SJCRH30 (cell line): ENCODE data around the gene AGPAT3. TPM values are rescaled to one million over a fixed set of nuclear protein-coding genes. Genes with fewer than 3 reads are reported as not detected.

Experiments used
- DNase-seq, 2 experiments: peaks; one replicate each; pipeline ENCODE4 v3.0.0-alpha.2; 2015 to 2020
- H3K27ac ChIP-seq: fragments of 250-450 bp; sonication (Bioruptor Pico); 2 replicates; pipeline ENCODE4 v1.5.1; 2020; ENCODE audit warnings: mild to moderate bottlenecking, moderate library complexity
- H3K27me3 ChIP-seq: fragments of 250-450 bp; sonication (Bioruptor Pico); 2 replicates; pipeline ENCODE4 v1.5.1; 2020; ENCODE audit warnings: mild to moderate bottlenecking, moderate library complexity
- H3K36me3 ChIP-seq: fragments of 250-450 bp; sonication (Bioruptor Pico); 2 replicates; pipeline ENCODE4 v1.5.1; 2020; ENCODE audit warnings: mild to moderate bottlenecking, moderate library complexity
- H3K4me1 ChIP-seq: fragments of 250-450 bp; sonication (Bioruptor Pico); 2 replicates; pipeline ENCODE4 v1.5.1; 2020; ENCODE audit warnings: mild to moderate bottlenecking, moderate library complexity
- H3K4me3 ChIP-seq: fragments of 250-450 bp; sonication (Bioruptor Pico); 2 replicates; pipeline ENCODE4 v1.5.1; 2020; ENCODE audit warnings: mild to moderate bottlenecking, moderate library complexity
- H3K9me3 ChIP-seq: fragments of 250-450 bp; sonication (Bioruptor Pico); replicated peaks from 2 replicates; pipeline ENCODE4 v1.5.1; 2020; ENCODE audit warnings: mild to moderate bottlenecking, moderate library complexity
- total RNA-seq: library from RNA; depleted of rRNA; stranded (reverse); fragments of >200 nt; shearing (Covaris generic); gene quantifications from 2 replicates; pipeline ENCODE4 v1.2.3, GENCODE V29; 2014

Gene AGPAT3
- total RNA-seq, 1 experiment from 2014 or later = 18.3 TPM

DNA sequence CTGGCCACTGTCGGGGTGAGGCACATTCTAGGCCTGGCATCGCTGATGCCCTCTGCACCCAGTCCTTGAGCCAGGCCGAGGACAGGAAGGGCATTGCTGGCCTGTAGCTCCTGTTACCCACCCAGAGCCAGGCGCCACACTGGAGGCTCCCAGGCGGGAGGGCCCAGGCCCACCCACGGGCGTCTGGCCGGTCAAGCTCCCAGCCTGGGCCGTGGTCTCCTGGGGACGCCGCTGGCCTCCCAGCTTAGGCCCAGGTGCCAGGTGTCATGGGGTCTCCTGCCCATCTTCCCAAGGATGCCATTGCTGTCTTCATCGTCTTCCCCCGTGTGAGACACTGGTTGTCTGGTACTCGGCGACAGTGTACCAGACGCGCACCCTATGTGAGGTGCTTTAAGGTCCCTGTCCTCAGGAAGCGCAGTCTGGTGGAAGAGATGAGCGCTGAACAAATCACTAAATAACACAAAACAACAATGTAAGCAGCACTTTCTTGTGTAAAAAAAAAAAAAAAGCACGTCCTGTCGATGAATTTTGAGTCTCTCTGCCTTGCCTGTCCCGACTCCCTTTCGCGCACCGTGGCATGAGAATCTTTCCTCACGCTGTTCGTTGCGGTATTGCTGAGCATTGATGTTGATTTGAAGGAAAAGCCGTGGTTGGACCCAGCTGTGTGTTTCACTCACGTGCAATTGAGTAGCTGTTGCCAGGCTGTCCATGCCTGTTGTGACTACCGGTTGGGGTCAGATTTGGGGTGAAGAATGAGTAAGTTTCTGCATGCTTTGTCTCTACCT lies 120.1 kb downstream of the AGPAT3 start:
- Histone ChIP-seq H3K27ac (no peak overlapping the region), H3K4me3 (no peak overlapping the region), H3K4me1 (peaks cover 6% of the 10 kb centered on the region; the same call in 1 of the 2 replicates), H3K27me3 (0 out of 2 replicates have a peak, but pooled peaks cover 3% of the 10 kb centered on the region), H3K36me3 (no peaks in the 10 kb centered on the region), H3K9me3 (no peaks in the 10 kb centered on the region)
- DNase-seq = peak; percentile 39 to 64

DNA sequence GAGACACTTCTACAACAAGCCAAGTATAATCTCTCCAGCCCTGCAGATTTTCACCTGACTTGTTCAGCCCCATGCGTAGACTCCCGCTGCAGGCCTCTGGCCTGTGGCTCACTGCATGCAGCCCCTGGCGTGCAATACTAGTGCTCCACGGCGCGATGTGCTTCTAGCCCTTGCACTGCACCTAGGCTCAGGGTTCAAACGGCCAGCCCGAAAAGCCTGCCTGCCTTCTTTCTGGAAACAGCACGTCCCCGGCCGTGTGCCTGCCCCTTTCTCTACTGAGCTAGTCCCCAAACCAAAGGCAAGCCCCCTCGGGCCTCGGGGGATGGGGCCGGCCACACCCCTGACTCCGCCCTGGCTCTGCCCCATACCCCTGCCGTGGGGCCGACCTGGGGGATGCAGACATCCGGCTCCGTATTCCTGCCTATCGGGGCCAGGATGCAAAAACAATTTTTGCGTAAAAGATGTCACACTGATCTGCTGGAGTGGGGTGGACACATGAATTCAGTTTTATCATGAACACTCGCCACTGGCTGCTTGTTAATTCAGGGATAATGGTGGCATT lies 120.7 kb downstream of the AGPAT3 start:
- DNase-seq = peak in 1 of 2 experiments; percentile 29
- 0 out of 2 replicates have a peak, but pooled peaks cover 3% of the 10 kb centered on the region for H3K27me3 ChIP-seq
- H3K27ac ChIP-seq = no peak overlapping the region
- peaks cover 6% of the 10 kb centered on the region; the same call in 1 of the 2 replicates for H3K4me1 ChIP-seq
- H3K4me3 ChIP-seq = no peak overlapping the region
- no peaks in the 10 kb centered on the region for H3K9me3 ChIP-seq
- H3K36me3 ChIP-seq = no peaks in the 10 kb centered on the region

DNA sequence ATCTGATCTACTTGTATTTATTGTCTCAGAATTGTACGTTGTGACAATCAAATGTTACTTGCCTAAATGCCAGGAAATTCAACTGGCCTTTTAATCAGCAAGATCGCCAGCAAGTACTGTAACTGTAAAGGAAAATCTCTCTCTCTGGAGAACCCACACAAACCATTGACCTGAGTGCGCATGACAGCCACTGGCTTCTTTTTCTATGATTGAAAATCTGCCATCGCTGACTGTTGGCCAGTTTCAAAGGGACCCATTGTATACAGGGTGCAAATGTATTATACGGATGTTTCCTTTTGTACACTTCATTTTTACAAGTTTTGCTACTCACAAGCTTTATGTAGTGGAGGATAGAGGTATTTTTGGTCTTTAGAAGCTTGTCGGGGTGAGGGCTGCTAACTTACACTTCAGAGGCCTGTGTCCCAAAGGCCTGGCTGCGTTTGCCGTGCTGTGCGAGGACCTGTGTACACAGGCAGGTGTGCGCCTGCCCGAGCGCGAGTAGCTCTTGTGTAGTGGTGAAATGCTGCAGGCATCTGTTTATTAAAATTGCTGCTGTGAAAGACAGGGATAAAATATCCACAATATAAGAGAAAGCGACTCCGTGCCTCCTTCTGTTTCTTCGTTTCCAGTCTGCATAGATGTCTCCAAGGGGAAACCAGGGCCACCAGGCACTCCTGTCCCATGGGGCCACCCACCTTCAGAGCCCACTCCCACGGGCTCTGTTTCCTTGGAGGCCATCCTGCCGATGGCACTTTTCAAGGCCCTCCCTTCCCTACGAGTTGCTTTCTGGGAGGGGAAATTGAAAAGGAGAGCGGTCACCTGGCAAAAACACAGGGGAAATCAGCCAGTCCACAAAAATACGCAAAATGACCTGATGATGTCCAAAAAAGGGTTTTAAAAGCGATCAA lies 121.8 kb downstream of the AGPAT3 start:
- Histone ChIP-seq H3K27me3 (peaks cover 3% of the 10 kb centered on the region; the same call in 1 of the 2 replicates), H3K4me3 (no peak overlapping the region)
- no peak for DNase-seq

DNA sequence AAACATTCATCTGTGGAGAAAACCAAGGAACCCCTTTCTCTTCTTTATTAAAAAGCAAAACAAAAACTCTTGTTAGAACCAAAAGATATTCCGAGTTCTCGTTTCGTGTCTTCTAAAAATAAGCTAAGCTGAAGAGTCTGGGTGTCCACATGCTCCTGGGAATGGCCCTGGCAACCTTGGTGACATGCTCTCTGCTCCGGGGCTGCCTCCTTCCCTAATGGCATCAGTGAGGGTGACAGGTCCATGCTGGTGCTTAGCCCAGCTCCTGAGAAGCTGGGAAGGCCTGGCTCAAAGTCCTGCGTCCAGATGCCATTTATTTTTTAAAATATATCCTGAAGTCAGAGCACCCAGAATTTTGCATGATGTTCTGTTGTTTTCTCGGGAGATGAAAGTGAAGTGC lies 122.5 kb downstream of the AGPAT3 start:
- H3K36me3 ChIP-seq = no peaks in the 10 kb centered on the region
- H3K9me3 ChIP-seq = no peaks in the 10 kb centered on the region
- H3K4me3 ChIP-seq = no peak overlapping the region
- DNase-seq = no peak
- H3K27ac ChIP-seq = no peak overlapping the region
- H3K27me3 ChIP-seq = peaks cover 3% of the 10 kb centered on the region; the same call in 1 of the 2 replicates
- H3K4me1 ChIP-seq = peaks cover 6% of the 10 kb centered on the region; the same call in 1 of the 2 replicates

More for the DNA sequence above, 121.8 kb downstream of the AGPAT3 start:
- no peaks in the 10 kb centered on the region for H3K9me3 ChIP-seq
- no peak overlapping the region for H3K27ac ChIP-seq
- H3K4me1 ChIP-seq = peaks cover 6% of the 10 kb centered on the region; the same call in 1 of the 2 replicates
- H3K36me3 ChIP-seq = no peaks in the 10 kb centered on the region

DNA sequence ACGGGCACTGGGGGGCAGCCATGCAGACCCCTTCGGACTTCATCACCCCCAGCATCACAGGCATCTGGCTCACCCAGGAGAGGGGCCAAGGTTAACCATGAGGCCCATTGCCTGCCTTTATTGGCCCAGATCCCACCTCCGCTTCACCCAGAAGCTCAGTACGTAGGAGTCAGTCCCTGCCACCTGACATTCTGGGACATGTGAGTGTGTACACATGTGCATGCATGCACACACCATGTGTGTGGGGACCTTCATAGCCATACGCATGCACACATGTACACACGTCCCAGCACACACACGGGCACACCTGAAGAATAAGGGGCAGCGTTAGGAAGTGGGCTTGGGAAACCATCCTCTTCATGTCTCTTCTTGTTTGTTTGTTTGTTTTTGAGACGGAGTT lies 123.0 kb downstream of the AGPAT3 start:
- no peak overlapping the region for H3K27ac ChIP-seq
- no peak for DNase-seq
- no peak overlapping the region for H3K4me3 ChIP-seq

DNA sequence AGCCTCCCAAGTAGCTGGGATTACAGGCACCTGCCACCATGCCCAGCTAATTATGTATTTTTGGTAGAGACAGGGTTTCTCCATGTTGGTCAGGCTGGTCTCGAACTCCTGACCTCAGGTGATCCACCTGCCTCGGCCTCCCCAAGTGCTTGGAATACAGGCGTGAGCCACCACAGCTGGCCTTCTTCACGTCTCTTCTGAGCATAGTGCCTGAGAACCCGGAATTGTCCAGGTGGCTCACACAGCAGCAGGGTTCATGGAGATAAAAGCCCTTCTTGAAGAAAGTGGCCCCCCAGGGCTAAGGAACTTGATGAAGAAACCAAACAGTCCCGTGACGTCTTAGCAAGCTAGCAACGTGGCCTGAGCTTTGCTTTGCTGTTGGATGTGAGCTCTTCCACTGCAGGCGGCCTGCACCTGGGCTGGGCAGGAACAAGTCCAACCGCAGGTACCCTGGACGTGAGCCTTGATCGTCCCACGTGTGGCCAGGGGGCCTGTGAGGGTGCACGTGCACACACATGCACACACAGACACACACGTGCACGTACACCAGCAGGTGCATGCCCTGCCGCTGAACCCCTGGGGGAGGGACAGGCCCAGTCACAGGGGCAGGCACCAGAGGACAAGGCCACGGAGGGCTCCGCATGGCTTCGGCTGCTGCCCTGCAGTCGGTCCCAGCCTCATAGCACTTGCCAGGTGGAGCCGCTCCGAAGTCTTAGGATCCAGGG lies 123.6 kb downstream of the AGPAT3 start:
- H3K36me3 ChIP-seq = no peaks in the 10 kb centered on the region
- peaks cover 6% of the 10 kb centered on the region; the same call in 1 of the 2 replicates for H3K4me1 ChIP-seq
- DNase-seq = no peak
- H3K4me3 ChIP-seq = no peak overlapping the region
- H3K27me3 ChIP-seq = peaks cover 5% of the 10 kb centered on the region
- no peak overlapping the region for H3K27ac ChIP-seq
- no peaks in the 10 kb centered on the region for H3K9me3 ChIP-seq

More for the DNA sequence above, 123.0 kb downstream of the AGPAT3 start:
- Histone ChIP-seq H3K4me1 (peaks cover 6% of the 10 kb centered on the region; the same call in 1 of the 2 replicates), H3K9me3 (no peaks in the 10 kb centered on the region), H3K36me3 (no peaks in the 10 kb centered on the region), H3K27me3 (peaks cover 3% of the 10 kb centered on the region; the same call in 1 of the 2 replicates)

DNA sequence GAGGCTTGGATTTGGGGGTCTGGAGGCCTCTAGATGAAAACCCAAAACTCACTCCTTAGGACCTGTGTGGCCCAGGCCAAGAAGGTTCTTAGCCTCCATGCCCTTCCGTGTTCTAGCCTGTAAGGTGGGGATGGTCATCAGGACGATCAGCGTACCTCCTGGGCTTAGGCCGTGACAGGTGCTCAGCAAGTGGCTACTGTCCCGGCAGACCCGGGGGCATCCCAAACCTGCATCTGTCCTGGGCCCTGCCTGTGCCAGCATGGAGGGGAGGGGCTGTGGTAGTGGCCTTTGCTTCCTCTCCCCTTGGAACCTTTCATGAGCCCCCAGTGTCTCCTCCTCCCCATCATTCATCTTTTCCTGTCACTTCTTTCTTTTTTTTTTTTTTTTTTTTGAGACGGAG lies 124.4 kb downstream of the AGPAT3 start:
- Histone ChIP-seq H3K36me3 (no peaks in the 10 kb centered on the region), H3K4me1 (peaks cover 6% of the 10 kb centered on the region; the same call in 1 of the 2 replicates), H3K27me3 (peaks cover 12% of the 10 kb centered on the region), H3K9me3 (no peaks in the 10 kb centered on the region), H3K4me3 (no peak overlapping the region), H3K27ac (no peak overlapping the region)
- DNase-seq = no peak

DNA sequence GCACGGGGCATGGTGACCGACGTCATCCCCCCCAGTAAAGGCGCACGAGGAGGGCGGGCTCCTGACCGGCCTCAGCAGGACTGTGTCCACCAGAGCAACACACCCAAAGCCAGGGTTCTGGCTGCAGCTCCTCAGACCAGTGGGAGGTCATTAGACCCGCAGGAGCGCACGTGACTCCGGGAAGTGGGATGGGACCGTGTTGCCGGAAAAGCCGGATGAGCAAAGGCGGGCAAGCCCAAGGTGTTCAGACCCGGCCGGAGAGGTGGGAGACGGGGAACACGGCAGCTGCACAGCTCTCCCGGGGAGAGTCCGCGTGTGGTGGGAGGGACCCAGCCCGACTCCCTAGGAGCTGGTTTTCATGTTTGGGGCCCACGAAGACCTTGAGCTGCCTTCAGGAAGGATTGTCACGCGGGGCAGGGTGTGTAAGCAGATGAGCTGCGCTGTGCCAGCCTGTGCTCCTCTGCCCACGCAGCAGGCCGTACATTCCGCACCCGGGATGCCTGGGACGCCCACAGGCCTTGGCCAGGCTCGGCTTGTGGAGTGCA lies 126.5 kb downstream of the AGPAT3 start:
- H3K4me3 ChIP-seq = no peak overlapping the region
- H3K27me3 ChIP-seq = peaks cover 23% of the 10 kb centered on the region
- no peaks in the 10 kb centered on the region for H3K36me3 ChIP-seq
- H3K27ac ChIP-seq = no peak overlapping the region
- H3K4me1 ChIP-seq = no peaks in the 10 kb centered on the region
- DNase-seq = no peak
- H3K9me3 ChIP-seq = no peaks in the 10 kb centered on the region

DNA sequence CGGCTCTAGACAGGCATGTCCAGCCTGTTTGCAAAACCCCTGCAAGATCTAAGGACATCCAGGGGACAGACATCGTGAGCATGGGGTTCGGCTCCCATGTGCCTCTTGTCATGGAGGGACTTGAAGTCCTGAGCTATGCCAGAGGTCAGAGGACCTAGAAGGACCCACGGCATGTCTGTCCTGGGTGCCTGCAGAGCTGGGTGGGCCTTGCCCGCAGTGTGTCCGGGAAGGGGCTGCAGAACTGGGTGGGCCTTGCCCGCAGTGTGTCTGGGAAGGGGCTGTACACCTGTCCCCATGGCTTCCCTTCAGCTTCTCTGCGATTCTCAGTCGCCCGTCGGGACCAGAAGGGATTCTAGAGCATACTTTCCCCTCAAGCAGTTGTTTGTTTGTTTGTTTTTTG lies 127.1 kb downstream of the AGPAT3 start:
- no peak for DNase-seq
- Histone ChIP-seq H3K9me3 (no peaks in the 10 kb centered on the region), H3K4me1 (no peaks in the 10 kb centered on the region), H3K36me3 (no peaks in the 10 kb centered on the region), H3K27me3 (peaks cover 23% of the 10 kb centered on the region), H3K27ac (no peak overlapping the region), H3K4me3 (no peak overlapping the region)

DNA sequence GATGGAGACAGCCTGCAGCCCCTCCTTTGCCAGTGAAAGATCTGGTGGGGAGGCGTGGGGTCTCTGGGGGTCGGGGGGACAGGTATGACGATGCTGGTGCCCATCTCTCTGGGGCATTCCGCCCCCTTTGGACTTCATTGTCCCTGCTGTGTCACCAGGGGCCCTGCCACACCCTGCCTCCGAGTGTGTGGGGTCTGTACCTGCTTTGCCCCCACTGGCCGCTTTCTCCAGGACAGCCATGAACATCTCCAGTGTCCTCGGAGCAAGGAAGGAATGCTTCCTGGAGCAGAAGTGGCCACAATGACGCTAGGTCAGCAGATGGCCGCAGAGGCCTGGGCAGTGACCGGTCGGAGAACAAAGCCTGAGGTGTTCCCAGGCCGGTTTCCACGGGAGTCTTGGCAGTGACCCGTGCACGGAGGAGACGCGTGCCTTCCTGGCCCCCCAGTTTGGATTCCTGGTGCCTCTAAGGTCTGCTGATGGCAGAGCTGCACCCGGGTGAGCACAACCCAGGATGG lies 128.5 kb downstream of the AGPAT3 start:
- DNase-seq = no peak
- Histone ChIP-seq H3K27me3 (peaks cover 25% of the 10 kb centered on the region), H3K4me1 (no peaks in the 10 kb centered on the region), H3K27ac (no peak overlapping the region), H3K4me3 (no peak overlapping the region), H3K36me3 (no peaks in the 10 kb centered on the region), H3K9me3 (no peaks in the 10 kb centered on the region)

DNA sequence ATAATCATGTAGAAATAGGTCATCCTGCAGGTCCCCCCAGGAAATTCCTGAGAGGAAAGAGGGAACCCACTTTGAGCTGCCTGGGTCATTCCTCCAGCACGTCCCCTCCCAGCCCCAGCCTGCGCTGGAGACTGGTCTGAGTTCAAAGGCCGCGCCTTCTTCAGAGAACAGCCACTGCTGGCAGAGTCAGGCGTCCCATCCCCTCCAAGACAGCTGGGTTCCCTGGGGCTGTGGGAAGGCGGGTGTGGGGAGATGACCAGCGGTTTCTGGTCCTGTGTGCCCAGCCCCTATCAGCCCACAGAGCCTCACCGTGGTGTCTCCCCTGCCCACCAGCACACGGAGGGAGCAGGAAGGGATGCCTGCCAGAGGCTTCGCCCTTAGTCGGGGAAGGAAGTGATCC lies 129.1 kb downstream of the AGPAT3 start:
- Histone ChIP-seq H3K4me3 (no peak overlapping the region), H3K9me3 (no peaks in the 10 kb centered on the region), H3K27ac (no peak overlapping the region), H3K27me3 (peaks cover 26% of the 10 kb centered on the region), H3K4me1 (no peaks in the 10 kb centered on the region), H3K36me3 (no peaks in the 10 kb centered on the region)
- DNase-seq = no peak

DNA sequence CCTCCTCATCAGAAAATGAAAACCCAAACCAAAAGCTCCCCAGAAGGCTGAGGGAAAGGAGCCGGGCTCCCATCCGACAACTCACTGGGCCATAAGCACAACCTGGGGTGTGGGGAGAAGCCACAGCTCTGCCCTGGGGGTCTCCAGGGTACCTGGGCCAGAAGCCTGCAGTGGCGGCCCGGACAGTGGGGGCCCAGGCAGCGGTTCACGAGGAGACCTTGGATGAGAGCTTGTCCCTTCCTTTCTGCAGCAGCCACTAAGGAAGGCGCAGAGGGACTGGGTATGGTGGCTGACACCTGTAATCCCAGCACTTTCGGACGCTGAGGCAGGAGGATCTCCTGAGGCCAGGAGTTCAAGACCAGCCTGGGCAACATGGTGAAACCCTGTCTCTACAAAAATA lies 129.6 kb downstream of the AGPAT3 start:
- no peak overlapping the region for H3K4me3 ChIP-seq
- H3K27me3 ChIP-seq = peaks cover 32% of the 10 kb centered on the region
- no peaks in the 10 kb centered on the region for H3K4me1 ChIP-seq
- H3K9me3 ChIP-seq = no peaks in the 10 kb centered on the region
- H3K36me3 ChIP-seq = no peaks in the 10 kb centered on the region
- H3K27ac ChIP-seq = no peak overlapping the region
- no peak for DNase-seq

DNA sequence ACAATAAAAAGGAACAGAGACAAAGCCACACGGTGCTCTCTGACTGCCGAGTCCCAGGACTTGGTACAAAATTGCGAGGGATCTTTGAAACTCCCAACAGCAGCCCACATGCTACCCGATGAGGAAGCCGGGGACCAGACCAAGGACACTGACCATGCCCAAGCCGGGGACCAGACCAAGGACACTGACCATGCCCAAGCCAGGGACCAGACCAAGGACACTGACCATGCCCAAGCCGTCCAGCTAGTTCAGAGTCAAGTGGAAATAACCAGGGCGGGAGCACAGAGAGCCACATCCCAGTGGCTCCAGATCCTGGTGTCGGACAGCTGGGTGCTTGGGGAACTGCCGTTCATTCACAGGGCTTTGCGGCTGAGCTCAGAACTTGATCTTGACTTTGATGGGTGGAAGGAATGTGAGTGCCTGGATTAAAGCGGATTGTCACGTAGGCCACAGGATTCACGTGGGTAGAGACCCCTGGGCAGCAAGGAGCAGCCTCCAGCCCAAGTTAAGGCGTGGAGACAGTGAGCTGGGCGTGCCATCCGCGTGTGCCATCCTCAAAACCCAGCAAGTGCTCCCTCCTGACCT lies 130.6 kb downstream of the AGPAT3 start:
- no peaks in the 10 kb centered on the region for H3K4me1 ChIP-seq
- H3K27me3 ChIP-seq = peaks cover 42% of the 10 kb centered on the region
- H3K36me3 ChIP-seq = no peaks in the 10 kb centered on the region
- H3K27ac ChIP-seq = no peak overlapping the region
- peak; percentile 61 to 72 for DNase-seq
- H3K4me3 ChIP-seq = no peak overlapping the region
- H3K9me3 ChIP-seq = no peaks in the 10 kb centered on the region
